ENCODE measurements around the gene LYL1.
A peak's percentile ranks its signal among the peaks of the same experiment; 100 is the strongest.

Gene LYL1

DNA sequence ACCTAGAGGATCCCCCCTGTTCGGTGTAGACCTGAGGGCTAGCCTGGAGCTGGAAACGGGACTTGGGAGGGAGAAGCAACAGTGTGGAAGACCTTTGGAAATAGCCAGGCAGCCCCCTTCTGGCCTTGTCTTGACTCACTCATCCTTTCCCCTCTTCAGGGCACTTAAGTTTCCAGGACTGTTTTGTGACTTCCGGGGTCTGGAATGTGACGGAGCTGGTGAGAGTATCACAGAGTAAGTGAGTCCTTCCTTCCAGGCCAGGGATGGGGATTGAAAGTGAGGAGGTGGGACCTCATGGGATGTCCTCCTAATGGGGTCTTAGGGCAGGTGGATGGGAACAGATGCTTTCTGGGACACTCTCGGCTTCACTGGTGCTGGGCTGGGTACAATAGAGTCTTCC, 29.4 kb downstream of the LYL1 start:
- DNase-seq (ENCODE audit: low read depth): no peak

DNA sequence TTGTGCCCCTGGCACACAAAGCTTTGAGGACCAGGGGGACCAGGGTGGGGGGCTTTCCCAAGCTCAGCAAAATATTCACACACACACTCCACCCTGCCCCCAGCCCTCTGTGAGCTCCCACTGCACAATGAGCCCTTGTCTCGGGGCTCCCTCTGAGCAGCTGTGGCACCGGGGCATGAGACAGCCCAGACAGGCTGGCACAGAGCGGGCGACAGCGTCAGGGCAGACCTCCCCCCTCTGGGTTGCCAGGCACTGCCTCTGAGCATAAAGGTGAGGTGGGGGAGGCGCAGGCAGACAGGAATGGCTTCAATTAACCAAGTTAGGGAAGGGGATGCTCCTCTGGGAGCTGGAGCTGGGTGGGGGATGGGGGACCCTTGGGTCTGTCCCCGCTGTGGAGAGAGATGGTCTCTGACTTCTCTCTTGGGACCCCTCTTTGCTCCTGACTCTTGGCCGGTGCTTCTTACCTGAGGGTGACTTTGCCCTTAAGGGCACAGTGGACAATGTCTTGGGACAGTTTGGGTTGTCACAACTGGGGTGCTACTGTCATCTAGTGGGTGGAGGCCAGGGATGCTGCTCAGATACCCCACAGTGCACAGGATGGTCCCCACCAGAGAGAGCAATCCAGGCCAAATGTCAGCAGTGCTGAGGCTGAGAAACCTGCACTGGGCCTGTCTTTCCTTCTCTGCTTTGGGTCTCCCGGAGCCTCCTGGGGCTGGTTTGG, 30.3 kb downstream of the LYL1 start:
- DNase-seq (ENCODE audit: low read depth): no peak

DNA sequence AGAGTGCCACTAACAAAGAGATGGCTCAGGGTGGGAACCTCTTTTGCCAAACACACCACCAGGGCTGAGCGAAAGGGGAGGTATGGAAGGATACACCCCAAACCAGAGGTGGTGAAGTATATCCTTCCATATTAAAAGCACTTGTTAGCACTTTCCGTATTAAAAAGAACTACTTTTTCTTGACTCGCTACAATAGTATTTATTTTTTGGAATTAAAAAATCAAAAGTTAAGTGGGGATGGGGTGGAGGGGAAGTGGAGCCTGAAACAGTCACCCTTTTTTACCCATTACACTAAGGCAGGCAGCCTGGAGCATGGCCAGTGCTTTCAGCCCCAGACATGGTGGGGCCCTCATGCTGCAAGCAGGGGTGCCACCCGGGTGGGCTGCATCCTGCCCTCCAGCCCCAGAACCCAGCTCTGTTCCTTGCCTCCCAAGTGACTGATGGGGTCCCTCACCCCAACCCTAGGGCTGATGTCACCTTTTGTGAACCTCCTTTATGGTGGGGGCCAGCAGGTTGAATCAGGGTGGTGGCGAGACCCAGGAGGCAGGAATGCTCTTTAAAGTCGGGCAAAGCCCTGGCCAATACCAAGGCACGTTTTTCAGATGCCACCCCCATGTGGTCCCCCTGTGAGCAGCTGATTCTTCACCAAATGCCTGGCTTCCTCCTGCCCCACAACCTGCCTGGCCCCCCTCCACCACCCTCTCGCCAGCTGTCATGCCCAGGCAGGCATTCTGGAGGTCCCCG, 31.0 kb downstream of the LYL1 start:
- DNase-seq (ENCODE audit: low read depth): no peak

DNA sequence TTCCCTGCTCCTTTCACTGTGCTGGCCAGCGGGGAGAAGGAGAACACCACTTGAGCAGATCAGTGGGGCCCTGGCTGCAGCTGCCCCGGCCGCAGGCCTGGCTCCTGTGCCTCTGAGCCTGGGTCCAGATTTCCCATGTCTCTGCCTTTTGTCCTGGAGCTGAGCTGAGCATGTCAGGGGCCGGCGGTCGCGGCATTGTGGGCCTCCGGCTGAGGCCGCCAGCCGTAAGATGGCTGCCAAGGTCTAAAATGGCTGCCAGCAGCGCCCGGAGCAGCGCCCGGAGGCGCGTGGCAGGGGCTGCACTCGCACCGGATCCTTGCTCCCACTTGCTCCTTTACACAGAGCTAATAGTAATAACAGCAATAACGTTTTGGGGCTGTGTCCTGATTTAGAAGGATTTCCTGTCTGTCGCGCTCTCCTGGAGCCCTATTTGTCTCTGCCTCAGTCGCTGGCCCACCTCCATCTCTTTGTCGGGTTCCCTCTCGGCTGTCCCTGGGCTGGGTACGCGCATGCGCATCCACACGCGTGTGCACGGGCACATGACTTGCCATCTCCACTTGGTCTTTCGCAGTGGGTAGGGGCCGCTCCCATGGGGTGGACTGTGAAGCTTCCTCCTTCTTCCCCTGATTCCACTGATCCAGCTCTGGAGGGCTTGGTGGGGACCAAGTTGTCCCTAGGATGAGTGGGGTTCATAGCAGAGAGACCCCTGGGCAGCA, 32.1 kb downstream of the LYL1 start:
- no peak for DNase-seq (ENCODE audit: low read depth)

DNA sequence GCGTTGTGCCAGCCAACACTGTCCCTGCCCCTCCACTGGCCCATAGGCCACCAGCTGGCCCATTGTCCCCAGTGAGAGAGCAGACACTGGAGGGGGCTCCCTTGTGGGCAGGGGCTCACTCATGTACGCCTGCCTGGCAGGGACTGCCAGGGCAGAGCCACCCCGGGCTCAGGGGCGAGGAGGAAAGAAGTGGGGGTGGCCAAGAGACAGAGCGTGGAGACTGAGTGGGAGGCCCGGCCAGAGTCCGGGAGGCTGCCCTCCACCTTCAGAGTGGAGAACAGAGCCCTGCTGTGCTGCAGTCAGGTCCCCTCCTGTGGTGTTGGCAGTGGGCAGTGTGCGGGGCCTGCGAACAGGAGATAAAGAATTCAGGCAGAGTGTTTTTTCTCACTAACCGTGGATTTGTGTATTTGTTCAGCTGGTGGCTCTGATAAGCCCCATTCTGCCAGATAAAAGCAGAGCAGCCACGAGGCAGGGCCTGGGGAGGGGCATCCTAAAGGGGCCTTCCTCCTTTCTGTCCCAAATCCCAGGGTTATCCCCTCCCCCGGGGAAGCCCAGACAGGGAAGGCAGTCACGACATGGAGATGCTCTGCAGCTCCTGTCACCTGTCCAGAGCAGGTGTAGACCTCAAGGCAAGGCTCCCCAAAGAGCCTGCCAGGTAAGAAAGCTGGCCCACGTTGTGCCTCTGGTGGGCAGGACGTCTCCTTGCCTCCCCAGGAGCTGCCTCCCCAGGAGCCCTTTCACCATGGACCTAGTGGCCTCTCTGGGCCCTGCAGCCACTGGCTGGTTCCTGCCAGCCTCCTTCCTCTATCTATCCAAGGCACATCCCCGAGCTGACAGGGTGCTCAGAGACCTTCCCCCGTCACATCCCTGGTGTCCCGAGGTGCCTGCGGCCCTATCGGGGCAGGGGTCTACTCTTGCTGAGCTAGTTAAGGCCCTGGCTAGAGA, 33.0 kb downstream of the LYL1 start:
- no peak for DNase-seq (ENCODE audit: low read depth)

DNA sequence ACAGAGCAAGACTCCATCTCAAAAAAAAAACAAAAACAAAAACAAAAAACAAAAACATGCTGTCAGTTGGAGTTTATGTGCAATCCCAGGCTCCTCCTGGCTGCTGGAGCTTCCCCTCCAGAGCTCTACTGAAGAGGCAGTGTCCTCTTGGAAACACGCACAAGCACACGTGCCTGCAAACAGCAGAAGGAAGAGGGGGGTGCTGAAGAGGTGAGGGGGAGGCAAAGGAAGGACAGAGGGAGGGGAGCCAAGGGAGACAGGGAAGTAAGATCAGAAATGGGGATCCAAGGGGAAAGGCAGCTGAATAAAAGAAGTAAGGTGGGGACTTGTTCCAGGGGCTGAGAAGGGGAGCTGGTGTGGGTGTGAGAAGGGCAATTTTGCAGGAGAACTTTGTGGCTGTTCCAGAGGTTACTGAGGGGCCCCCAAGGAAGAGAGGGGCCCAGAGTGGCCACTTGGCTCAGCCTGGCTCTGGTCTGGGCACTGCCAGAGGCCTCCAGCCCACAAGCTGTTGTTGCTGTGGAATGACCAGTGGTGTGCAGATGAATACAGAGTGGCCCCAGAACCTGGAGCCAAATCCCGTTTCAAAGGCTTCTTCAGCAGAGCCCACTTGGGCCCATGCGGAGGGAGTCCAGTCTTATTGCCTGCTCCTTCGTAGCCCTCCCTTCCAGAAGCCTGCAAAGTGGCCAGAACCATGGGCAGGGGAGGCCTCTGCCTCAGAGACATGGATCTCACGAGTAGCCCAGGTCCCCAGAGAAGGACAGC, 34.4 kb downstream of the LYL1 start:
- no peak for DNase-seq (ENCODE audit: low read depth)

DNA sequence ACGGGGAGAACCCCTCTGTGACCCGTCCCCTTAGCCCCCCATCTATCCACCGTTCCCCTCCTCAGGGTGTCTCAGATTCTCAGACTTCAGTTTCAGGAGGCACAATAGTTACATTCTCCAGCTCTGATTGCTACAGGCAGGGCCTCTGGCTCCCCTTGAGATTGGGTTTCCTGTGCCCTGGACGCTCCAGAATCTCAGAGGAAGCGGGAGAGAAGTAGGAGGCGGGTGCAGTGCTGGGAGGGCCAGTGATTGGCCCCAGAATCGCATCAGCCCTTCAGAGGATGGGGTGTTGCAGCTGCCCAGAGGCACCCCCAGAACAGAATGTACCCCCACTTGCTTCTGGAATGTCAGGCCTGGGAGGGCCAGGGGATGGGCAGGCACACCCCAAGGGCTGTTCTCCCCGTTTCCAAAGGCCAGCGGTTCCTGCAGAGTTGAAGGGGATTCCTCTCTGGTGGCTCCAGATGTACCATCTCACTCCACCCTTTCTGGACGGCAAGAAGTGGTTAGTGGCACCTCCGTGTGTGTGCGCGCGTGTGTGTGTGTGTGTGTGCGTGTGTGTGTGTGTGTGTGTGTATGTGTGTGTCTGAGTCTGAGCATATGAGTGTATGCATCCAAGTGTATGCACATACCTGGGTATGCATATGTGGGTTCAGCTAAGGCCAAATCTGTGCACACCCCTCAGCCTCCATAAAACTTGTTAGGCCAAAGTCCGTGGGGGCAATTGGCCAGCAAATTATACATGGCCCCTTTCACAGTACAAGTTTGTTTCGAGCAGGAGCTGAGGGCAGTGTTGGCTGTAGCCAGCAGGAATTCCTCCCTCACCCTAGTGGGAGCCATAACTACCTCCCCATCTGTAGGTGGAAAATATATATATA, 35.5 kb downstream of the LYL1 start:
- no peak for DNase-seq (ENCODE audit: low read depth)

DNA sequence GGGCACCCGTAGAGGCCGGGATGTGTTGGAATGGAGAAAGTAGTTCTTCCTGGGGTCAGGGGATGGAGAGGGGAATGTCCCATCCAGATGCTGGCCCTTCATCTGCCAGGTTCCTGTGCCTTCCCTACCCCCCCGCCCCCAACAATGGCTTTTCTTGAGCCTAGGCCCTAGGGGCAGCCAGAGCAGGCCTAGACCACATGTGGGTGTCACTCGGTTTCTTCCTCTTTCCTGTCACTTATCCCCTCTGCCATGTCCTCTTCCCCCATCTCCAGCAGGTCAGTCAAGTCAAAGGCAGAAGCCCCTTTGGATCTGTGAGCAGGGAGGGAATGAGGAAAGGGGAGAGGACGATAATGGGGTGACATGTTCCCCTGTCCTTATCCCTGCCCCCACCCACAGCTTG, 36.4 kb downstream of the LYL1 start:
- DNase-seq (ENCODE audit: low read depth): no peak

DNA sequence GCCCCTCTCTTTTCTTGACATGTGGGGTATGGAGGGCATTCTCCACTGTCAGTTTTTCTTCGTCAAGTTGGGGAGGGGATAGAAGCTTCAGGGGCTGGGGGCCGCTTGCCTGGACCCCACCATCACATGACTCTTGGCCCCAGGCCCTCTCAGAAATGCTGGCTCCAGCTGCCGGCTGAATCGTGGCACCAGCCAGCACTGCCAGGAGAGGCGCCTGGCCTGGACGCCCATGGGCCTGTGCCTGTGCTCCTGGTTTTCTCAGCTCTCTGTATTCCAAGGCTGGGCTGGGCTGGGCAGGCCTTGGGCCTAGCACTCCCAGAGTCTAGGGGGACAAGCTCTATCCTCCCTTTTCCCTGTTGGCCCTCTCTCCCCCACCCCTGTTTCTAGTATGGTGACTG, 38.6 kb downstream of the LYL1 start:
- no peak for DNase-seq (ENCODE audit: low read depth)

DNA sequence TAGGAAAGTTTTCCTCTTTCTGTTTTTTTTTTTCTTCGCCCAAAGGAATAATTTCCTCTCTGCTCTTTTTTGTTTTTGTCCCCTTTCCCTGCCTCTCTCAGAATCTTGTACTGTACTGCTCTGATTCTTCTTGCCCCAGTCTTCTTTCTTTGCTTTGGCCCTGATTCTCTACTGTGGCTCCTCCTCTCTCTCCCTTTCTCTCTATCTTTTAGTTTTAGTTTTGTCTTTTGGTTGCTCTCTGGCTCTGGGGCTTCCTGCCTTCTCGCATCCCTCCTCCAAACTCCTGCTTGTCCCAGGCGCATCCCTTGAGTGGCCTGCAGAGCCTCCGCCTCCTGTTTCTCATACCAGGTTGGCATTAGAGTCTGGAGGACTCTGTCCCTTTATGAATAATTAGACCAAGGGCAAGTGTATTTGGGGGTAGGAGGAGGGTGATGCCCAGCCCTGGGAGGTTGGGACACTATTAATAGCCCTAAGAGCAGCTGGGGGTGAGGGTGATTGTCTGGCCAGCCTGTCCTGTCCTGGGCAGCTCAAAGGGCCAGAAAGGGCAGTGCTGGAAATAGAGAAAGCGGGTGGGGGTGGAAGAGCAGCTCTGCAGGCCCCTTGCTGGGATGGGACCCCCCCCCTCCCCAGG, 39.1 kb downstream of the LYL1 start:
- no peak for DNase-seq (ENCODE audit: low read depth)

DNA sequence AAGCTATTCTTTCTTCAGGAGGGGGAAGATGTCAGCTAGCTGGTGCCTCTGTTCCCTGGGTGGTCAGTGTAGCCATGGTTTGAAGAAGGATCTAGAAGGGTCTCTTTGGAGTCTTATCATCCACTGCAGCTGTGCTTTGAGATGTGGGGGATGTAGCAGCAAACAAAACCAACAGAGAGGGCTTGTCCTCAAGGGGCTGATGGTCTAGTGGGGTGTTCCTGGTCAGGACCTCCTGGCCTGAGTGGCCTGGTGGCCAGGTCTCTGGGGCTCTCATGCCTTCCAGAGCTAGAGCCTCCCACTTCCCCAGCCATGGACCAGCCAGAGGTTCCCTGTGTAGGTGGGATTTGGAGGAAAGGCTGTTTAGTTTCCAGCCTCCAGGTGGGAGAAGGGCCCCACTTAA, 40.3 kb downstream of the LYL1 start:
- no peak for DNase-seq (ENCODE audit: low read depth)

DNA sequence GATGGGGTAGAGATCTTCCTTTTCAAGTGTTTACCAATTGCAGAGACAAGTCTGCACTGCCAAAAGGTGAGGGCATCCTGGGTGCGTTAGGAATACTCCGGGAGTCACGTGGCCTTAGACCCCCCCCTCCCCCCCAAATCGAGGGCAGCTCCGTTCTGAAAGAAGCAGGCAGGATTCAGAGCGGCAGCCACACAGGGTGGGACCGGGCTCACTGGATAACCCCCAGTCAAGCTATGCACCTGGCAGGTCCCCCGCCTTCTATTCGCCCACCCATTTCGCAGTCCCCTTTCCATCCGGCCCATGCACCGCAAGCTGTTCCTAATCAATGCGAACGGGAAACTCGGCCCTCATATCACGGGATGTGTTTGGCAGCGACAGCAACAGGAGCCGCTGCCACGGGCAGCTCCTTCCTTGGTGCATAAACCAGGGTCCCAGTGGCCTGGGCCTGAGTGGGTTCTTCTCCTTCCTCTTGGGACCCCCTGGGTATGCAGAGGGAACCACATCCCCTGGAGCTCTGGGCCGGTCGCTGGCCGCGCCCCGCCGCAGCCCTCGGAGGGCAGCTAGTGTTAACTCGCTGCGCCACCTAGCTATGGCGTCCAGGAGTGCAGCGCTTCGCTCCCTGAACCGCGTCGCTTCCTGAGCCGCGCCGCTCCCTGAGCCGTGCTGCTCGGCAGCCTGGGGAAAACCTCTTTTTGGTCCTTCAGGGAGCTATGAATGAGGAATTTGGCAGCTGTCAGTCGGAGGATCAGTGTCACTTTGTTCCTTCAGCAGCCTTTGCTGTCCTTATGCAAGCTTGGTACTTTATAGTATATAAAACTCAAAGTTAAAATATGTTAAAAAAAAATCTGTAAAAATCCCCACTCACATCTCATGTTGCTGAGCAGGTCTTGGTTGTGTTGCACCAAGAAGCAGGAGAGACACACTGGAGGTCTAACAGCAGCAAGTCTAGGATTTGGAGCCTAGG, 41.4 kb downstream of the LYL1 start:
- peak; percentile 59 for DNase-seq (ENCODE audit: low read depth)

DNA sequence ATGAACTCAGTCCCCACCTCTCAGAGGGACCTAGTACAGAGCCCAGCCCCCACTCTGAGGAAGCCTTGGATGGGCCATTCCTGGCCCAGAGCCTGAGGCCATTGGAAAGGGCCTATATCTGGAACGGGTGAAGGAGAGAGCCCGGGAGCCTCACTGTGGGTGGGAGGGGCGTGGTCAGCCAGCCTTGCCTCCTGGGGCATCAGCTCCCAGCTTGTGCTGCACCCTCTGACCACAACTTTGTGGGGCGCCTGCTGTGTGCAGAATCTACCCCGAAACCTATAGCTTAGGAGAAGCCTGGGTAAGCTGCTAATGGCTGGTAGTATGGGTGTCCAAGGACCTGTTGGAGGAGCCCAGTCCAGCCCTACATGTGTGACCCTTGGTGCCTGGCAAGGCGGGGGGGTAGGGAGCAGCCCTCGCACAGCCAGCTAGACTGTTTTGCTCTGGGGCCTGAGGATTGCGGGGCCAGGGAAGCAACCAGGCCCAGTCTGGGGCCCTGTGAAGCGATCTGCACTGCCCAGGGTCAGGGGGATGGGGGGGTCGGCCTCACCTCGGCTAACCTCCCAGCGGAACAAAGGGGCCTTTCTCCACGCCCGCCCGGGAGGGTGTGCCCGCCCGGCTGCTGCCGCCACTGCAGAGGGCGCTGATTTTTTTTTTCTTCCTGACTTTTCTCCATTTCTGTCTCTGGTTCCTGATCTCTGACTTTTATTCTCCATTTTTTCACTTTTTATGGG, 42.3 kb downstream of the LYL1 start:
- DNase-seq (ENCODE audit: low read depth): no peak

DNA sequence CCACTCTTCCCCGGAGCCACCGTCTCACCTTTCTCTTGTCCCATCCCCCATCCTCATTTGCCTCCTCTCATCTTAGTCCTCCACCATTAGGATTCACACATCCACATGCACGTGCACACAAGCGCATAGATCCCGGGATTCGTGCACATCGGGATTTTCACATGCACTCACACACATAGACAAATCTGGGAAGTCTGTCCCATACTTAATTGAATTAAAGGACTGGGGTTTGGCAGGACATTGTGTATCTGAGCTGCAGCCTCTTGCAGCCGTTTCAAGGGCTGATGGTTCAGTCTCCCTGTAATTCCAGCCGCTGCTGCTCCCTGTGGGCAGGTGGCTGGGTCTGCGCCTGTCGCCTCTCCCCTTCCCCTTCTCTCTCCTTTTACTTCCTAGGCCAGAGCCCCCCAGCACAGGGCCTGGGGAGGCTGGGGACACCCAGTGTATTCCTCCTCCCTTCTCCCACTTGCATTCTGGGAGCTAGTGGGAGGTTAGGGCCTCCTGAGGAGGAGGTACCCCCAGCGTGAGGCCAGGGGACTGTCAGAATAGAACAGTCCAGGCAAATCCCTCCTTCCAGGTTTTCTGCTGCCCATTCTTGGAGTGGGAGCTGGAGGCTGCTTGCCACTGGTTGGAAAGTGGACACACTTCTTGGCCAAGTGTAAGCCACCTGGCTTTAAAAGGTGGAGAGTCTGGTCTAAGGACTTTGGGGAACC, 43.6 kb downstream of the LYL1 start:
- no peak for DNase-seq (ENCODE audit: low read depth)

DNA sequence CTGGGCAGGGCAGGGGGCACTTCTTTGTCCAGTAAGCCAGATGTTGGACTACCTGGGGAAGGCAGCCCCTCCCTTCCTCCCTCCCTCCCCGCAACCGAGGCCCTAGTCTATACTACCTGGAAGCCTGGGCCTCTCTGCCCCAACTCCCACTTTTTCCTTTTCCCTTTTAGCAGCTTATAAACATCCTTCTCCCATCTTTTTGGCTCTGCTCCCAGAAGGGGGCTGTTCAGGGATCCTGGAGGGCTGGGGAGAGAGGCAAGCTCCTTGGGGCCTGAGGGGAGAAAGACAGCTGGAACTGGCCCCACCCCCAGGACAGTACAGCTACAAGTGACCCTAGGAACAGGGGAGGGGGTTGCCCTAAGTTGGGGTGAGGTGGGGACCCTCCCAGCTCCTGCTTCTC, 44.9 kb downstream of the LYL1 start:
- DNase-seq (ENCODE audit: low read depth): no peak

DNA sequence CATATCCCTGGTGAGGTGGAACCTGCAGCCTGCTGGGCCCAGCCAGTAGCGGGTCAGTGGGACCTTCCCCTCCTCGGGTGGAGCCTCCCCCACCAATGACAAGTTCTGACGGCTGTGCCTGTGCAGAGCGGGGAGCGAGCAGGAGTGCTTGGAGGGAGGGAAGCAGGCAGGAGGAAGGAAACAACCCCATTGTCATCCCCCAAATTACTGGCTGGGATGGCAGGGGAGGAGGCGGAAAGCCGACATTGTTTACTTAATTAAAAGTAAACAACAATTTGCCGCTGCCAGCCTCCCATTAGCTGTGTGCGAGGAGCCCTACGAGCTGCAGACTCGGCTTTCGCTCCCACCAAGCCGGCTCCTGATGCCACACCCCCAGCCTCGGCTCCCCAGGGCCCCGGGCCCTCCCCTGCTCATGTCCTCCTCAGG, 45.5 kb downstream of the LYL1 start:
- no peak for DNase-seq (ENCODE audit: low read depth)

DNA sequence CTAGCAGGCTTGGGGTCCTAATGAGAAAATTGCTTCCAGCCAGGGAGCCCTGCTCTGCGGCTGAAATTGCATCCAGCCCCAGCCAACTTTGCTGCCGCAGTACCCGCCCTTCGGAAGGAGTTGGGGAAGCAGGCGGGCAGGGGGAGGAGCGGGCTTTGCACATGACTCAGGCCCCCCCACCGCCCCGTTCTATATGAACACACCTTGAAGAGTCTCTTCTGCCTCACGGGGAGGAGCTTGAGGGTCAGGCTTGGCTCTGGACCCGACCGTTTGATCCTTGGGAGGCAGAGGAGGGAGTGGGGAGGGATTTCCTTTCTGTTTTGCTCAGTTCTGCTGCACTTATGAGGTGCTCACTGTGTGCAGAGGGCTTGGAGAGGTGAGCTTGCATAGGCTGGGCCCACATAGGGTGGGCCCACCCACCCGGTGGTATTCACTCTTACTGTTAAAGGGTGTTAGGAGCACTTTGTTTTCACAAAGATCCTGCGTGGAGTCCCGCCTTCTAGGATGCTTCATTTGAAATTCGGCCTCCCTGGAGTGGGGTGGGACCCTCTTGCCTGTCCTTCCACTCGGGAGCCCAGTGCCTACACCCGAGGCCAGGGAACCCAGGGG, 46.5 kb downstream of the LYL1 start:
- no peak for DNase-seq (ENCODE audit: low read depth)
